CD4-positive, alpha-beta memory T cell (primary cell): Measurements from ENCODE around the gene AR. TPM values are rescaled to one million over a fixed set of nuclear protein-coding genes. Genes with fewer than 3 reads are reported as not detected.

Experiments used
- CTCF ChIA-PET: fragments of 350-600 bp; sonication (Branson Sonifier 250); formaldehyde crosslinking; loops from one replicate; lab custom pipeline; 2021; ENCODE audit warnings: inconsistent platforms; ENCODE audit not compliant: partially characterized antibody; lab: Charles Lee
- POLR2A ChIA-PET: fragments of 350-600 bp; sonication (Branson Sonifier 250); formaldehyde crosslinking; loops from one replicate; lab custom pipeline; 2021; ENCODE audit not compliant: partially characterized antibody; lab: Charles Lee
- DNase-seq, 5 donors: peaks; one replicate each; pipeline versions ENCODE4 v3.0.0 to v3.0.0-alpha.2; 2020 to 2022; ENCODE audit warnings: mixed read lengths in 1 of 5
- H3K27ac ChIP-seq: one replicate; pipeline ENCODE4 v1.7.0; 2013; ENCODE audit warnings: low read depth, low read length
- H3K27me3 ChIP-seq: 2 replicates; pipeline ENCODE4 v1.7.0; 2013; ENCODE audit warnings: mild to moderate bottlenecking, low read length, moderate library complexity; ENCODE audit not compliant: insufficient read depth
- H3K36me3 ChIP-seq: 2 replicates; pipeline ENCODE4 v1.7.0; 2013; ENCODE audit warnings: mild to moderate bottlenecking, low read length, moderate library complexity; ENCODE audit not compliant: insufficient read depth
- H3K4me1 ChIP-seq: 2 replicates; pipeline ENCODE4 v1.7.0; 2013; ENCODE audit warnings: mild to moderate bottlenecking, low read length, moderate library complexity; ENCODE audit not compliant: insufficient read depth
- H3K4me3 ChIP-seq, 2 donors: one replicate each; pipeline ENCODE4 v1.7.0; 2013; ENCODE audit warnings: low read length in 2 of 2, mild to moderate bottlenecking in 1 of 2
- H3K9me3 ChIP-seq, 2 donors: one replicate each; pipeline ENCODE4 v1.7.0; 2013; ENCODE audit warnings: low read length in 2 of 2, control low read depth in 1 of 2; ENCODE audit not compliant: control insufficient read depth in 1 of 2
- H3K27ac Mint-ChIP-seq, 7 donors: one replicate each; pipeline ENCODE4 v1.8.0; 2020 to 2021; ENCODE audit warnings: mixed read lengths in 7 of 7, mild to moderate bottlenecking in 6 of 7, inconsistent platforms in 3 of 7, moderate library complexity in 3 of 7
- H3K27me3 Mint-ChIP-seq, 2 donors: one replicate each; pipeline ENCODE4 v1.8.0; 2020 to 2021; ENCODE audit warnings: mixed read lengths in 2 of 2
- H3K36me3 Mint-ChIP-seq, 2 donors: one replicate each; pipeline ENCODE4 v1.8.0; 2020 to 2021; ENCODE audit warnings: mixed read lengths in 2 of 2, inconsistent platforms in 1 of 2, mild to moderate bottlenecking in 1 of 2
- H3K4me1 Mint-ChIP-seq, 4 donors: one replicate each; pipeline ENCODE4 v1.8.0; 2020 to 2021; ENCODE audit warnings: mixed read lengths in 4 of 4, mild to moderate bottlenecking in 1 of 4
- H3K4me3 Mint-ChIP-seq, 8 donors: one replicate each; pipeline ENCODE4 v1.8.0; 2020 to 2021; ENCODE audit warnings: mixed read lengths in 8 of 8, mild to moderate bottlenecking in 7 of 8, moderate library complexity in 6 of 8, inconsistent platforms in 3 of 8
- H3K9me3 Mint-ChIP-seq, 8 donors: one replicate each; pipeline ENCODE4 v1.8.0; 2020 to 2021; ENCODE audit warnings: mixed read lengths in 8 of 8, mild to moderate bottlenecking in 5 of 8, inconsistent platforms in 3 of 8, moderate library complexity in 1 of 8
- intact Hi-C: fragments of 100-400 bp; cut with micrococcal nuclease; formaldehyde crosslinking; loops from one replicate; pipeline ENCODE4 v1.15.1; 2023
- polyA plus RNA-seq, 2 donors: library from polyadenylated mRNA; unstranded; fragments of 300-500 nt; fragmentation: Illumina TruSeq; gene quantifications; one replicate each; pipeline ENCODE4 v1.2.3, GENCODE V29; 2021
- total RNA-seq, 2 experiments: library from RNA; stranded (reverse); gene quantifications; one replicate each; pipeline ENCODE4 v1.2.3, GENCODE V29; 2021

AR gene
- total and polyA plus RNA-seq, 4 experiments from 2014 or later = 0.10 to 0.19 (median 0.14) TPM

- no peak for DNase-seq
- Histone ChIP-seq H3K4me1 (no peaks in the 10 kb centered on the region), H3K4me3 (no peak overlapping the region), H3K27me3 (no peaks in the 10 kb centered on the region), H3K36me3 (no peaks in the 10 kb centered on the region), H3K9me3 (no peaks in the 10 kb centered on the region), H3K27ac (no peak overlapping the region)
- no peaks in the 10 kb centered on the region for H3K9me3 Mint-ChIP-seq
- no peaks in the 10 kb centered on the region for H3K36me3 Mint-ChIP-seq
- H3K27ac Mint-ChIP-seq = no peak overlapping the region
- intact Hi-C loops = no loop called here
- no peak overlapping the region for H3K4me3 Mint-ChIP-seq
- H3K27me3 Mint-ChIP-seq = no peaks in the 10 kb centered on the region
- ChIA-PET POLR2A (no interaction called here), CTCF (no interaction called here)
- H3K4me1 Mint-ChIP-seq = no peaks in the 10 kb centered on the region
Observed at GRCh38 chrX:67524428-67524827, 19.4 kb upstream of the AR start.

GRCh38 chrX:67524950-67525691, 18.7 kb upstream of the AR start:
- H3K27ac ChIP-seq = no peak overlapping the region
- no peak overlapping the region for H3K4me3 Mint-ChIP-seq
- no peaks in the 10 kb centered on the region for H3K4me1 ChIP-seq
- no peaks in the 10 kb centered on the region for H3K27me3 ChIP-seq
- H3K9me3 ChIP-seq = no peaks in the 10 kb centered on the region
- no peaks in the 10 kb centered on the region for H3K4me1 Mint-ChIP-seq
- DNase-seq = no peak
- CTCF ChIA-PET = no interaction called here
- no peak overlapping the region for H3K27ac Mint-ChIP-seq
- H3K36me3 Mint-ChIP-seq = no peaks in the 10 kb centered on the region
- POLR2A ChIA-PET = no interaction called here
- H3K4me3 ChIP-seq = no peak overlapping the region
- H3K9me3 Mint-ChIP-seq = no peaks in the 10 kb centered on the region
- intact Hi-C loops = no loop called here
- no peaks in the 10 kb centered on the region for H3K27me3 Mint-ChIP-seq
- H3K36me3 ChIP-seq = no peaks in the 10 kb centered on the region

- Mint-ChIP-seq H3K27me3 (peaks cover 3 to 5% of the 10 kb centered on the region in 2 donors), H3K4me1 (no peaks in the 10 kb centered on the region), H3K9me3 (peaks cover 0 to 5% (median 0%) of the 10 kb centered on the region in 8 donors), H3K4me3 (no peak overlapping the region), H3K27ac (no peak overlapping the region), H3K36me3 (no peaks in the 10 kb centered on the region)
- ChIA-PET CTCF (no interaction called here), POLR2A (no interaction called here)
- DNase-seq = no peak
- intact Hi-C loops = no loop called here
- no peaks in the 10 kb centered on the region for H3K36me3 ChIP-seq
- H3K9me3 ChIP-seq = no peaks in the 10 kb centered on the region
- H3K27me3 ChIP-seq = no peaks in the 10 kb centered on the region
- H3K27ac ChIP-seq = no peak overlapping the region
- H3K4me3 ChIP-seq = no peak overlapping the region
- H3K4me1 ChIP-seq = no peaks in the 10 kb centered on the region
Observed at GRCh38 chrX:67536564-67536963, 7.3 kb upstream of the AR start.

GRCh38 chrX:67538383-67538782, 5.4 kb upstream of the AR start:
- intact Hi-C loops = no loop called here
- H3K36me3 Mint-ChIP-seq = no peaks in the 10 kb centered on the region
- Histone ChIP-seq H3K4me3 (no peak overlapping the region), H3K9me3 (no peaks in the 10 kb centered on the region), H3K27me3 (no peaks in the 10 kb centered on the region), H3K27ac (no peak overlapping the region), H3K4me1 (no peaks in the 10 kb centered on the region), H3K36me3 (no peaks in the 10 kb centered on the region)
- DNase-seq = no peak
- peaks cover 5 to 10% of the 10 kb centered on the region in 2 donors for H3K27me3 Mint-ChIP-seq
- no peak overlapping the region for H3K27ac Mint-ChIP-seq
- H3K4me1 Mint-ChIP-seq = no peaks in the 10 kb centered on the region
- POLR2A ChIA-PET = no interaction called here
- peaks cover 0 to 5% (median 0%) of the 10 kb centered on the region in 8 donors for H3K9me3 Mint-ChIP-seq
- H3K4me3 Mint-ChIP-seq = no peak overlapping the region
- CTCF ChIA-PET = no interaction called here

- peaks cover 0 to 5% (median 0%) of the 10 kb centered on the region in 8 donors for H3K9me3 Mint-ChIP-seq
- POLR2A ChIA-PET = no interaction called here
Observed at GRCh38 chrX:67544281-67545035, 637 bp downstream of the AR start.

GRCh38 chrX:67545036-67545821, 1.4 kb downstream of the AR start:
- H3K9me3 Mint-ChIP-seq = peaks cover 0 to 2% (median 0%) of the 10 kb centered on the region in 8 donors
- Histone ChIP-seq H3K27me3 (no peaks in the 10 kb centered on the region), H3K4me3 (no peak overlapping the region), H3K4me1 (no peaks in the 10 kb centered on the region), H3K36me3 (no peaks in the 10 kb centered on the region), H3K27ac (no peak overlapping the region), H3K9me3 (no peaks in the 10 kb centered on the region)
- intact Hi-C loops = no loop called here
- no peak for DNase-seq
- H3K27ac Mint-ChIP-seq = no peak overlapping the region
- CTCF ChIA-PET = no interaction called here
- peak overlapping the region; percentile 17 to 73 (median 48) for H3K4me3 Mint-ChIP-seq
- no peaks in the 10 kb centered on the region for H3K36me3 Mint-ChIP-seq
- no peaks in the 10 kb centered on the region for H3K4me1 Mint-ChIP-seq
- H3K27me3 Mint-ChIP-seq = peaks cover 8 to 16% of the 10 kb centered on the region in 2 donors
- POLR2A ChIA-PET = no interaction called here

More at GRCh38 chrX:67544281-67545035, 637 bp downstream of the AR start:
- Histone ChIP-seq H3K27ac (no peak overlapping the region), H3K4me3 (no peak overlapping the region), H3K4me1 (no peaks in the 10 kb centered on the region), H3K36me3 (no peaks in the 10 kb centered on the region), H3K9me3 (no peaks in the 10 kb centered on the region), H3K27me3 (no peaks in the 10 kb centered on the region)
- H3K27ac Mint-ChIP-seq = no peak overlapping the region
- H3K36me3 Mint-ChIP-seq = no peaks in the 10 kb centered on the region
- peaks cover 8 to 19% of the 10 kb centered on the region in 2 donors for H3K27me3 Mint-ChIP-seq
- peak overlapping the region; percentile 35 to 73 (median 44) for H3K4me3 Mint-ChIP-seq
- no peak for DNase-seq
- no peaks in the 10 kb centered on the region for H3K4me1 Mint-ChIP-seq
- CTCF ChIA-PET = no interaction called here
- intact Hi-C loops = no loop called here

- no peaks in the 10 kb centered on the region for H3K4me1 Mint-ChIP-seq
- Histone ChIP-seq H3K9me3 (no peaks in the 10 kb centered on the region), H3K27me3 (no peaks in the 10 kb centered on the region), H3K27ac (no peak overlapping the region), H3K4me3 (no peak overlapping the region), H3K4me1 (no peaks in the 10 kb centered on the region), H3K36me3 (no peaks in the 10 kb centered on the region)
- H3K36me3 Mint-ChIP-seq = no peaks in the 10 kb centered on the region
- no peak overlapping the region for H3K27ac Mint-ChIP-seq
- ChIA-PET CTCF (no interaction called here), POLR2A (no interaction called here)
- intact Hi-C loops = no loop called here
- peaks cover 0 to 2% (median 0%) of the 10 kb centered on the region in 8 donors for H3K9me3 Mint-ChIP-seq
- DNase-seq = no peak
- H3K27me3 Mint-ChIP-seq = peaks cover 8 to 14% of the 10 kb centered on the region in 2 donors
- H3K4me3 Mint-ChIP-seq = peak overlapping the region in 4 of 8 donors; percentile 12 to 59 (median 46)
Observed at GRCh38 chrX:67545893-67546495, 2.2 kb downstream of the AR start.
